Myocyte (in vitro differentiated cells): ENCODE data around the gene RXRA. TPM values are rescaled to one million over a fixed set of nuclear protein-coding genes. Genes with fewer than 3 reads are reported as not detected.
A peak's percentile ranks its signal among the peaks of the same experiment; 100 is the strongest.

Source experiments
- DNase-seq: peaks from one replicate; pipeline ENCODE4 v3.0.0-alpha.2; 2012; ENCODE audit warnings: low read depth
- total RNA-seq: library from RNA; depleted of rRNA; stranded (reverse); fragments of >200 nt; gene quantifications from 2 replicates; pipeline ENCODE4 v1.2.3, GENCODE V29; 2014

The RXRA gene
- total RNA-seq, 1 donor from 2014 or later: 25.4 TPM

GRCh38 chr9:134412298-134412711 lies 86.0 kb downstream of the RXRA start:
- DNase-seq: no peak

- DNase-seq: no peak
Observed at GRCh38 chr9:134413112-134413715, 87.0 kb downstream of the RXRA start.

DNA sequence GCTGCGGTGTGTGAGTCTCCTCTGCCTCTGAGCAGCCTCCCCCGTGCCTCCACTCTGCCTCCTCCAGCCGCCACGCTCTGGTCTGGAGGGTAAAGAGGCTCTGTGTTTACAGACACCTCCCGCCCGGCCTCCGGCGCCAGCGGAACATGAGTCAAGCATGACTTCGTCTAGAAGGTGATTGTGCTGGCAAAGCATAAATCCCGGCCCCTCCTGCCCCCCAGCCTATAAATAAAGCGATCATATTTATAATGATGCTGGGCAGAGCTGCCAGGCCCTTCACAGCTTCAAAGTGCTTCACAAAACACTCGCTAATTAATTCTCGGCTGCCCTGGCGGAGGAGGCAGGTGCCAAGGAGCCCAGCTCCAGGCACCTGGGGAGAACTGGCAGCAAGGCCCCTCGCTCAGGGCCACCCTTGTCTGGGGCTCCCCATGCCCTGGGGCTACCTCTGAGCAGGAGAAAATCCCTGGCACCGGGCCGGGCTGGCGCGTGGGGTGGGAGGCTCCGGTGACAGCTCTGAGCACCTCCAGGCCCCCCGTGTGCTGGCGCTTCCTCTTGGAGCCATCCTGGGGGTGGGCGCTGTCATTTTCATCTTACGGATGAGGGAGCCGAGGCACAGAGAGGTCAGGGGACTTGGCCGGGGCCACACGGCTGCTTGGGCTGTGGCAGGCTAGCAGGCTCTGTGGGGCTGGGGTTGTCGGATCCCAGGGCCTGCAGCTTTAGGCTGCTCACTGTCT lies 87.8 kb downstream of the RXRA start:
- peak; percentile 54 for DNase-seq

DNA sequence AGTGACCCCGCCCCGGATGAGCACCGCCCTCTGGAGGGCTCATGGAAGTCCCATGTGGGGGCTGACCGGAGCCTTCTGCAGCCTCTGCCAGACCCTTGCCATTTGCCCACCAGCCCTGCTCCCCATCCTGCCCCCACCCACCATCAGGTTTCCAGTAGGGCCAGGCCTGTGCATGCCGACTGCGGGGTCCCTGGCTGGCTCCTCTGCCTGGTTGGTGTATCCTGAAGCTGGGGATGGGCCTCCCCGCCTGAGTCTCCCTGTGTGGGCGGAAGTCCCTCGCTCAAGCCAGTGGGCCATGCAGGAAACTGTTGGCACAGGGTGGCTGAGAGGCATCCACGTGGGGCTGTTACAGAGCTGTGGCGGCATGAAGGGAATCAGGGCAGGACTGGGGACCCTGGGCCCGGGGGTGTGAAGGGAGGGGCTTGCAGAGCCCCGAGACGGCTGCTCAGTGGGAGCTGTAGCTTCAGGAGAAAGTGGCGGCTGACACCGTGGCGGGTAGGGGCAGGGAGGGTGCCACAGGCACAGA lies 88.7 kb downstream of the RXRA start:
- DNase-seq: no peak

DNA sequence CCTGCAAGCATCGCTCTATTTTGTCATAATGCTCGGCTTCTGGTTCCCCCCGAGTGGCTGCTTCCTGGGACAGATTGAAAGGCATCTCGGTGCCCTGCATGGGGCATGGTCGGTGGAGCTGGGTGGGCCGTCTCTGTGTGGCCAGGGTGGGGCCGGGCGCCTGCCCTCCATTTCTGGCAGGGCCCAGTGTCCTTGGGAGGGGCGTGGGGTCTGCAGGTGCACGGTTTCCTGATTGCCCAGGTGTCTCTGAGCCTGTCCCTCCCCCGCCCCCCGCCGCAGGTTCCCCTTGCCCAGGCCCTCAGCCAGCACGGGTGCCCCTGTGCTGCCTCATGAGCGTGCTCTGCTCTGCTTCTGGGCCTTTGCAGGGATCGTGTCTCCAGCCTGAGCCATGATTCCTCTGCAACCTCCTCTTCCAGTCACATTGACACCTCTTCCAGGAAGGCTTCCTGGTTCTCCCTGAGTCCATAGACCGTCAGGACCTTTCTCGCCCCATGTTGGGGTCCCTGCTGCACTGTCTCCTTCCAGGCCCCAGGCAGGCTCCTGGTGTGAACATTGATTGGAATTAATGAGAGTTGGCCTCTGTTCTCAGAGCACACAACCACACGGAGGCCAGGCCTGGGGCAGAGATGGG lies 90.2 kb downstream of the RXRA start:
- no peak for DNase-seq

- no peak for DNase-seq
Observed at GRCh38 chr9:134418354-134418753, 92.1 kb downstream of the RXRA start.

GRCh38 chr9:134419000-134419683 lies 92.9 kb downstream of the RXRA start:
- no peak for DNase-seq

GRCh38 chr9:134419684-134420076 lies 93.4 kb downstream of the RXRA start:
- DNase-seq: no peak

- DNase-seq: no peak
Observed at GRCh38 chr9:134420281-134420845, 94.1 kb downstream of the RXRA start.

DNA sequence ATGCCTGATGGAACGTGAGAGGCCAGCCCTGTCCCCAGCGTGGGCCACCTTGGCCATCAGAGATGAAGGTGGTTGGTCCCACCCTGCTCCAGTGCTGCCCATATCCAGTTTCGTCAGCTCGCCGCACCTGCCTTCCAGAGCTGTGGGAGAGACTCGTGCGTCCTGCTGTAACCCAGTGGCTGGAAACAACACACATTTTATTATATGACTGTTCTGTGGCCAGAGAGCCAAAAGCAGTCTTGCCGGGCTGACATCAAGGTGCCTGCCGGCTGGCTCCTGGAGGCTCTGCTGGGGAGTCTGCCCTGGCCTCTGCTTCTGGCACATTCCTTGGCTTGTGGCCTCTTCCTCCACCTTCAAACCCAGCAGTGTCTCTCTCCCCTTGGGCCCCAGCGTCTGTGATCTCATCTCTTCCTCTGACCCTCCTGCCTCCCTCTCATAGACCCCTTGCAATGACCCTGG lies 94.7 kb downstream of the RXRA start:
- DNase-seq: no peak

DNA sequence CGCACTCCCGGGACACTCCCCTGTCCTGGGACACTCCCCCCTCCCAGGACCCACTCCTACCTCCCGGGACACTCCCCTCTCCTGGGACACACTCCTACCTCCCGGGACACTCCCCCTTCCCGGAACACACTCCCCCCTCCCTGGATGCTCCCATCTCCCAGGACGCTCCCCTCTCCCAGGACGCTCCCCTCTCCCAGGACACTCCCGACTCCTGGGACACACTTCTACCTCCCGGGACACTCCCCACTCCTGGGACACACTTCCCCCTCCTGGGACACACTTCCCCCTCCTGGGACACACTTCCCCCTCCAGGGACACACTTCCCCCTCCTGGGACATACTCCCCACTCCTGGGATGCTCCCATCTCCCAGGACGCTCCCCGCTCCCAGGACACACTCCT lies 95.6 kb downstream of the RXRA start:
- DNase-seq: no peak

DNA sequence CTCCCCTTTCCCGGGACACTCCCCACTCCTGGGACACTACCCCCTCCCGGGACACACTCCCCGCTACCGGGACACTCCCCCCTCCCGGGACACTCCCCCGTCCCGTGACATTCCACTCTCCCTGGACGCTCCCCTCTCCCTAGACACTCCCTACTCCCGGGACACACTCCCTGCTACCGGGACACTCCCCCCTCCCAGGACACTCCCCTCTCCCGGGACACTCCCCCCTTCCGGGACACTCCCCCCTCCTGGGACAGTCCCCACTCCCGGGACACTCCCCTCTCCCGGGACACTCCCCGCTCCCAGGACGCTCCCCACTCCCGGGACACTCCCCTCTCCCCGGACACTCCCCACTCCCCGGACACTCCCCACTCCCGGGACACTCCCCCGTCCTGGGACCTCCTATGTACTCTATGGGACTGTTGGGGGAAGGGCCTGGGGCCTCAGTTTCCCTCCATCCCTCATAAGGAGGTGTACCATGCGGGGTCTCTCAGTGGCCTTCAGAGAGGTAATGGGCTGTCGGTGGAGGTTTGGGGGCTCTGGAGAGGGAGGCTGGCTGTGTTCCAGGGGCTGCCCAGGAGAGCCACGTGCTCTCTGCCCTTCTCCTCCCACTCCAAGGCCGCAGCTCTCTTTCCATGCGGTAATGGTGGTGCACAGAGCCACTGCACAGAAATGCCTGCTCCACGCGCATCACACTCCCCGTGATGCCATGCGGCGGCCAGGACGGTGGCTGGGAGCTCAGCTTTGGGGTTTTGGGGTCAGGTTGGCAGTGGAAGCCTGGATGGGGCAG lies 96.2 kb downstream of the RXRA start:
- DNase-seq: no peak

GRCh38 chr9:134423166-134423565 lies 96.9 kb downstream of the RXRA start:
- no peak for DNase-seq

DNA sequence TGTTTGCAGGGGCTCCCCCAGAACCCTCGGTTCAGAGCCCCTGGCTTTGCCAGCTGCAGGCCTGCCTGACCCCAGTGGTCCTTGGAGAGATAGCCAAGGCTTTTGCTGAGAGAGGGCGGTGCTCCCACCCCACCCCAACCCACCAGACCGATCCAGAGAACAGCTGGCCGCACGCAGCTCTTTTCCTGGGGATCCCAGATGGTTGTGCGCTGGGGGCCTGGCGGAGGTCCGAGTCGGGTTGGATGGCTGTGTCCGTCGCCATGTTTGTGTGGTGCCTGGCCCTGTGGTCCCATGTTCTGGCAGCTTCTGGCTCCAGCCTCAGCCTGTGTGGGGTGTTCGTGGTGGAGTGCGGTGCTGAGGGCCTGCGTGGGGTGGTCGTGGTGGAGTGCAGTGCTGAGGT lies 97.5 kb downstream of the RXRA start:
- no peak for DNase-seq

GRCh38 chr9:134424818-134425217 lies 98.6 kb downstream of the RXRA start:
- no peak for DNase-seq

- no peak for DNase-seq
Observed at GRCh38 chr9:134425401-134425800, 99.1 kb downstream of the RXRA start.

DNA sequence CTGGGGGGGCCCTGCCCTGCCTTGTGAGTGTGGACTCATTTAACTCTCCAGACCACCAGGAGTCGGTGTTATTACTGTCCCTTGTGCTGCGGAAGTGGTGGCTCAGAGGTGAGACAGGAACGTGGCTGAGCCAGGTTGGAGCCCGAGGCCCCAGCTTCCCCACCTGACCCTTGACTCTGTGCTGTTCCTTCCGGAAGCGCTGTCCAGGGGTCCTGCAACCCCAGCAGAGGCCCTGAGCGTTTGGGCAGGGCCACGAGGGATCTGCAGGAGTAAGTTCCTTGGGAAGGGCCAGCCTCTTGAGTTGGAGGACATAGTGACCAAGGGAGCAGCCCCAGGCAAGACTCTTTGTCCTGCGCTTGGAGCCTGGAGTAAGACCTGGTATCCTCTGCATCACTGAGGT lies 99.6 kb downstream of the RXRA start:
- DNase-seq: no peak

DNA sequence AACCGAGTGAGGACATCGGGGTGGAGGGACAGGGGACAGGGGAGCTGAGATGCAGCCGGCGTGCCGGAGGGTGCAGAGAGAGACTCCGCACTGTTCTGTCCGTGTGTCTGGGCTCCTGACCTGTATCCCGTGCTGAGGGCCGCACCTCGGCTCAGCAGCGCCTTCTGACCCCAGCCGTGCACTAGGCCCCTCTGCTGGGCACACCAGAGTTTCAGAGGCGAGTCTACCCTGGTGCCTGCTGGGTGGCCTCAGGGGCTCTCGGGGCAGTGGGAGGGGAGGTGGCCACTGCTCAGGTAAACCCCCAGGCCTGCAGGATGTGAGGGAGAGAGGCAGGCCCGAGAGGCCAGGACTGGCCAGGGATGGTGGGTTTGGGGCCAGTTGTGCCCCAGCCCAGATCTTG lies 100.2 kb downstream of the RXRA start:
- no peak for DNase-seq

DNA sequence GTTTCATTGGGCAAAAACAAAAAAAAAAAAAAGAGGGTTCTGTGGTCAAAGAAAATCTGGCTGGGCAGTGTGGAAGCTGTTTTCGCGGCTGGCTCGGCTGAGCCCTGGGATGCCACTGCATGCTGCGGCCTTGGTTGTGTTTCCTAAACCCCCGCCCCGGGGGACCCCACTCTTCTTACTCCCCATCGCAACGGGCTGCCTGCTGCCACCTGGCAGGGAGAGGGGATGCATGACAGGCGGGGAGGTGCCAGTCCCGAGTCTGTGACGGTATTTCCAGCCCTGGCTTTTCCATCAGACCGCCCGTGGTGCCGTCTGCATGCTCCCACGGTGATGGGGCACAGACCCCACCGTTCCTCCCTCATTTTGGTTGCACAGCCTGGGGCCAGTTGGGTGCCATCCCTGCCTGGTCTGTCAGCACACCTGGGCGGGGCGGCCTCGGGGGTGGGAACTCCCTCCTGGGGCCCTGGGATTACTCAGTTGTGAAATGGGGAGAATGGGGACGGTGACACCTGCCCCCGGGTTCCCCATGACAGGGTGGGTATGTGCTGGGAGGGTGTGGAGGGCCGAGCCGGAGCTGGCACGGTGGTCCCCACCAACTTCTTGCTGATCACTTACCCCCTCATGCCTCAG lies 101.0 kb downstream of the RXRA start:
- no peak for DNase-seq

- no peak for DNase-seq
Observed at GRCh38 chr9:134428559-134428958, 102.3 kb downstream of the RXRA start.
